ENCODE measurements around the gene TENT4A.

DNA sequence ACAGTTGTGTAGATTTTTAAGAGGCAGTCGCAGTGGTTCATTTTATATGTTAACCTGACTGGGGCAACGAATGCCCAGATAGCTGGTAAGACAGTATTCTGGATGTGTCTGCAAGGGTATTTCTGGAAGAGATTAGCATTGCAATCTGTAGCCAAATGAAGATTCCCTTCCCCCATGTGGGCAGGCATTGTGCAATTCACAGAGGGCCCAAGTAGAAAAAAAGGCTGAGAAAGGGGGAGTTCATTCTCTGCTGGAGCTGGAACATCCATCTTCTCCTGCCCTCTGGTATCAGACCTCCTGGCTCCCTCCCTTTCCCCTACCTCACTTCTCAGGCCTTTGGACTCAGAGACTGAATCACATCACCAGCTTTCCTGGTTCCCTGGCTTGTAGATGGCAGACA, 70.6 kb downstream of the TENT4A start:
- TF ChIP-seq, protein P1, sequence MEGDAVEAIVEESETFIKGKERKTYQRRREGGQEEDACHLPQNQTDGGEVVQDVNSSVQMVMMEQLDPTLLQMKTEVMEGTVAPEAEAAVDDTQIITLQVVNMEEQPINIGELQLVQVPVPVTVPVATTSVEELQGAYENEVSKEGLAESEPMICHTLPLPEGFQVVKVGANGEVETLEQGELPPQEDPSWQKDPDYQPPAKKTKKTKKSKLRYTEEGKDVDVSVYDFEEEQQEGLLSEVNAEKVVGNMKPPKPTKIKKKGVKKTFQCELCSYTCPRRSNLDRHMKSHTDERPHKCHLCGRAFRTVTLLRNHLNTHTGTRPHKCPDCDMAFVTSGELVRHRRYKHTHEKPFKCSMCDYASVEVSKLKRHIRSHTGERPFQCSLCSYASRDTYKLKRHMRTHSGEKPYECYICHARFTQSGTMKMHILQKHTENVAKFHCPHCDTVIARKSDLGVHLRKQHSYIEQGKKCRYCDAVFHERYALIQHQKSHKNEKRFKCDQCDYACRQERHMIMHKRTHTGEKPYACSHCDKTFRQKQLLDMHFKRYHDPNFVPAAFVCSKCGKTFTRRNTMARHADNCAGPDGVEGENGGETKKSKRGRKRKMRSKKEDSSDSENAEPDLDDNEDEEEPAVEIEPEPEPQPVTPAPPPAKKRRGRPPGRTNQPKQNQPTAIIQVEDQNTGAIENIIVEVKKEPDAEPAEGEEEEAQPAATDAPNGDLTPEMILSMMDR (IDR thresholded peaks at IDR 0.05), result no peak
- no peak for TF ChIP-seq POLR2A (IDR thresholded peaks at IDR 0.05)
